ENCODE data around the gene BCOR.

The BCOR gene

DNA sequence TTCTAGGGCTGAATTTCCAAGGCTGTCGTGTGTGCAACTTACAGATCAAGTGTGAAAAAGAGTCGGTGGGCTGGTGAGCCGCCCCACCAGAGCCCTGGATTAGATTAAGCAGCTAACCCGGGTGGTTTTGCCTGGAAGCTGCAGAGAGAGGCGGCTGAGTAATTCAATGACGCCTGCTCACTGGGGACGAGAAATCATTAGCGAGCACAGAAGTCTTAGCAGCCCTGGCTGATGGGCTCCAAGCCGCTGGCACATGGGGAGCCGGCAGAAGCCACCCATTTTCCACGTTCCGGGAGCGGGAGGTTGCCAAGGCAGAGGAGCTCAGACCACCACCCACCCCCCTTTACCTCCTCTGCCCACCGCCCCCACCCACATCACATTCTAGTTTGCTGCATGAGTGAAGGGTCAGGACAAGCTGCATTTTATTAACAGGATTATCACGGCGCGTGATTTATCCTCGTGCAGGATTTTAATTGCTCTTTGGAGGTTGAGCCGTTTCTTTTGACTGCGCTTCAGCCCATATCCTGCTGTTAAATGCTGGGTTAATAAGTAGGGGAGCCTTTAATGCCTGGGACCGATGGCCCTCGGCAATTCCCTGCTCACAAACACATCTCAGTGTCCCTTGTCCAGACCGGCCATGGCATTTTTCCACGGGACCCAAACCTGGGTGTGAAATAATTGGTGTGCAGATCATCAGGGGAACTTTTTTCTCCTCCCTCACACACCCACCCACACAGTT is 19.1 kb downstream of the BCOR start (continued):
- no peak for TF ChIP-seq POU6F1 (CRISPR knock-in tag; IDR thresholded peaks at IDR 0.05; ENCODE audit: borderline replicate concordance, low read depth)
- no peak for TF ChIP-seq SNAI2 (CRISPR knock-in tag; IDR thresholded peaks at IDR 0.05)
- TF ChIP-seq ZFP3 (CRISPR knock-in tag; IDR thresholded peaks at IDR 0.05) = no peak
- no peak for TF ChIP-seq OSR1 (CRISPR knock-in tag; IDR thresholded peaks at IDR 0.05)
- no peak for TF ChIP-seq ZFP30 (CRISPR knock-in tag; IDR thresholded peaks at IDR 0.05)

GRCh38 chrX:40077906-40078305 is 19.9 kb downstream of the BCOR start:
- ATAC-seq = no peak
- TF ChIP-seq SNAI2 (CRISPR knock-in tag; IDR thresholded peaks at IDR 0.05) (no peak), ESRRG (CRISPR knock-in tag; IDR thresholded peaks at IDR 0.05) (no peak), ZNF70 (CRISPR knock-in tag; IDR thresholded peaks at IDR 0.05) (no peak), CSDC2 (CRISPR knock-in tag; IDR thresholded peaks at IDR 0.05) (no peak), ZNF8 (CRISPR knock-in tag; IDR thresholded peaks at IDR 0.05) (no peak), ZFP30 (CRISPR knock-in tag; IDR thresholded peaks at IDR 0.05) (no peak), POU6F1 (CRISPR knock-in tag; IDR thresholded peaks at IDR 0.05; ENCODE audit: borderline replicate concordance, low read depth) (no peak), PPARA (CRISPR knock-in tag; IDR thresholded peaks at IDR 0.05; ENCODE audit: borderline replicate concordance) (no peak), CREB5 (CRISPR knock-in tag; IDR thresholded peaks at IDR 0.05; ENCODE audit: low read depth) (no peak), TCF4 (CRISPR knock-in tag; IDR thresholded peaks at IDR 0.05; ENCODE audit: borderline replicate concordance) (no peak), ZFP3 (CRISPR knock-in tag; IDR thresholded peaks at IDR 0.05) (no peak), OSR1 (CRISPR knock-in tag; IDR thresholded peaks at IDR 0.05) (no peak)
- TF ChIP-seq, protein P1, sequence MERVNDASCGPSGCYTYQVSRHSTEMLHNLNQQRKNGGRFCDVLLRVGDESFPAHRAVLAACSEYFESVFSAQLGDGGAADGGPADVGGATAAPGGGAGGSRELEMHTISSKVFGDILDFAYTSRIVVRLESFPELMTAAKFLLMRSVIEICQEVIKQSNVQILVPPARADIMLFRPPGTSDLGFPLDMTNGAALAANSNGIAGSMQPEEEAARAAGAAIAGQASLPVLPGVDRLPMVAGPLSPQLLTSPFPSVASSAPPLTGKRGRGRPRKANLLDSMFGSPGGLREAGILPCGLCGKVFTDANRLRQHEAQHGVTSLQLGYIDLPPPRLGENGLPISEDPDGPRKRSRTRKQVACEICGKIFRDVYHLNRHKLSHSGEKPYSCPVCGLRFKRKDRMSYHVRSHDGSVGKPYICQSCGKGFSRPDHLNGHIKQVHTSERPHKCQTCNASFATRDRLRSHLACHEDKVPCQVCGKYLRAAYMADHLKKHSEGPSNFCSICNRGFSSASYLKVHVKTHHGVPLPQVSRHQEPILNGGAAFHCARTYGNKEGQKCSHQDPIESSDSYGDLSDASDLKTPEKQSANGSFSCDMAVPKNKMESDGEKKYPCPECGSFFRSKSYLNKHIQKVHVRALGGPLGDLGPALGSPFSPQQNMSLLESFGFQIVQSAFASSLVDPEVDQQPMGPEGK (CRISPR knock-in tag; IDR thresholded peaks at IDR 0.05; ENCODE audit: borderline replicate concordance) = no peak

DNA sequence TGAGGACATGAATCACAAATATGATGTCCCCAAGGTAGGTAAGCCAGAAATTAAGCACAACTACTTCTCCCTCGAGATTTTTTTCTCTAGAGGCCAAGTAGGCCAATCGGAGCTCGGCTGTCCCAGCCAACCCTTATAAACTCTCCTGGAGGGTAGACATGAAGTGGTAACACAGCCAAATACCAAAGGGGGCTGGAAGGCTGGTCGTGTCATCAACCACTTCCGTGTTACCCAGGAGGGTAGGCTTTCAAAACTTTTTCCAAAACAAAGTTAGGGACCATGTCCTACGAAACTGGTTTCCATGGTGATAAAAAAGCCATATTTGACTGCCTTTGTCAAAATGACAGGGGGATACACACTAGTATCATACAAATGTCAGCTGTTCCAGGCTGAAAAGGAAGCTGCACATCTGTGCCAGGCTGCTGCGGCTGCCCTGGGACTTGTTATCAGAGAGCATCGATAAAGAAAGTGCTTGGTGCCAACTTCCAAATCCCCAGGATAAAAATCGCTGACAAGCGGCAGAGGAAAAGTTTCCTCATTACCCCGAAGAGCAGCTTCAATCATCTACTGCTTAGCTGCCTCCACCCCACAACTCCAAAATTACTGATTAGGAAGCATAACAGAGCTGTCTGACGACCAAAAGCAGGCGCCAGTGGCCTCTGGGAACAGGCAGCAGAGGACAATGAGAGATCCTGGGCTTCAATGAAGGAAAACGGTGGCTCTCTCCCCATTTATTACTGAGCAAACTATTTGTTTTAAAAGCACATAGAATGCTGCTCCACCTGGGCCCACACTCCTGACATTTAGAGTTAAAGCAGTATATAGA is 20.8 kb downstream of the BCOR start:
- ATAC-seq = no peak

GRCh38 chrX:40074959-40075332 is 22.8 kb downstream of the BCOR start:
- TF ChIP-seq ZNF8 (CRISPR knock-in tag; IDR thresholded peaks at IDR 0.05) (no peak), ZFP30 (CRISPR knock-in tag; IDR thresholded peaks at IDR 0.05) (no peak)
- TF ChIP-seq, protein P2, sequence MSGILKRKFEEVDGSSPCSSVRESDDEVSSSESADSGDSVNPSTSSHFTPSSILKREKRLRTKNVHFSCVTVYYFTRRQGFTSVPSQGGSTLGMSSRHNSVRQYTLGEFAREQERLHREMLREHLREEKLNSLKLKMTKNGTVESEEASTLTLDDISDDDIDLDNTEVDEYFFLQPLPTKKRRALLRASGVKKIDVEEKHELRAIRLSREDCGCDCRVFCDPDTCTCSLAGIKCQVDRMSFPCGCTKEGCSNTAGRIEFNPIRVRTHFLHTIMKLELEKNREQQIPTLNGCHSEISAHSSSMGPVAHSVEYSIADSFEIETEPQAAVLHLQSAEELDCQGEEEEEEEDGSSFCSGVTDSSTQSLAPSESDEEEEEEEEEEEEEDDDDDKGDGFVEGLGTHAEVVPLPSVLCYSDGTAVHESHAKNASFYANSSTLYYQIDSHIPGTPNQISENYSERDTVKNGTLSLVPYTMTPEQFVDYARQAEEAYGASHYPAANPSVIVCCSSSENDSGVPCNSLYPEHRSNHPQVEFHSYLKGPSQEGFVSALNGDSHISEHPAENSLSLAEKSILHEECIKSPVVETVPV (CRISPR knock-in tag; IDR thresholded peaks at IDR 0.05) = no peak
- ATAC-seq = no peak

More for the DNA sequence above, 20.8 kb downstream of the BCOR start:
- TF ChIP-seq GLIS3 (CRISPR knock-in tag; IDR thresholded peaks at IDR 0.05) (no peak), ARNTL (CRISPR knock-in tag; IDR thresholded peaks at IDR 0.05; ENCODE audit: borderline replicate concordance, low read depth) (no peak), RARB (CRISPR knock-in tag; IDR thresholded peaks at IDR 0.05) (no peak), PPARA (CRISPR knock-in tag; IDR thresholded peaks at IDR 0.05; ENCODE audit: borderline replicate concordance) (no peak), ZNF565 (CRISPR knock-in tag; conservative IDR thresholded peaks at IDR 0.05; ENCODE audit: low read depth) (no peak)
- TF ChIP-seq, protein P1 (CRISPR knock-in tag; IDR thresholded peaks at IDR 0.05; ENCODE audit: borderline replicate concordance) = no peak

All from SK-N-SH treated with all-trans-retinoic acid at 6 μM for 48 hours (cell line).